Effector memory CD4-positive, alpha-beta T cell (primary cell): ENCODE measurements around the gene CEP44.

Experiments
- DNase-seq, 3 donors: peaks; one replicate each; pipeline ENCODE4 v3.0.0-alpha.2; 2020
- H3K27ac ChIP-seq: 2 replicates; pipeline ENCODE4 v1.7.0; 2013; ENCODE audit warnings: mild to moderate bottlenecking, low read length, moderate library complexity; ENCODE audit not compliant: insufficient read depth, poor library complexity, severe bottlenecking
- H3K27me3 ChIP-seq: replicated peaks from 2 replicates; pipeline ENCODE4 v1.7.0; 2013; ENCODE audit warnings: mild to moderate bottlenecking, low read length; ENCODE audit not compliant: insufficient read depth, control insufficient read depth, poor library complexity, severe bottlenecking
- H3K36me3 ChIP-seq: 2 replicates; pipeline ENCODE4 v1.7.0; 2013; ENCODE audit warnings: mild to moderate bottlenecking, low read length, moderate library complexity; ENCODE audit not compliant: control insufficient read depth, insufficient read depth
- H3K4me1 ChIP-seq: 2 replicates; pipeline ENCODE4 v1.7.0; 2013; ENCODE audit warnings: low read length, mild to moderate bottlenecking; ENCODE audit not compliant: control insufficient read depth, insufficient read depth, poor library complexity, severe bottlenecking
- H3K4me3 ChIP-seq: 2 replicates; pipeline ENCODE4 v1.7.0; 2013; ENCODE audit warnings: low read length, low read depth, mild to moderate bottlenecking; ENCODE audit not compliant: insufficient read depth, poor library complexity, severe bottlenecking
- H3K9me3 ChIP-seq: 2 replicates; pipeline ENCODE4 v1.7.0; 2013; ENCODE audit warnings: mild to moderate bottlenecking, low read length, moderate library complexity; ENCODE audit not compliant: control insufficient read depth
- total RNA-seq, 3 donors: gene quantifications; one replicate each; lab custom pipeline; 2026; lab: John Stamatoyannopoulos, UW

The CEP44 gene
- total RNA-seq: 19.4 to 30.2 (median 25.6) reads per million in 3 donors

DNA sequence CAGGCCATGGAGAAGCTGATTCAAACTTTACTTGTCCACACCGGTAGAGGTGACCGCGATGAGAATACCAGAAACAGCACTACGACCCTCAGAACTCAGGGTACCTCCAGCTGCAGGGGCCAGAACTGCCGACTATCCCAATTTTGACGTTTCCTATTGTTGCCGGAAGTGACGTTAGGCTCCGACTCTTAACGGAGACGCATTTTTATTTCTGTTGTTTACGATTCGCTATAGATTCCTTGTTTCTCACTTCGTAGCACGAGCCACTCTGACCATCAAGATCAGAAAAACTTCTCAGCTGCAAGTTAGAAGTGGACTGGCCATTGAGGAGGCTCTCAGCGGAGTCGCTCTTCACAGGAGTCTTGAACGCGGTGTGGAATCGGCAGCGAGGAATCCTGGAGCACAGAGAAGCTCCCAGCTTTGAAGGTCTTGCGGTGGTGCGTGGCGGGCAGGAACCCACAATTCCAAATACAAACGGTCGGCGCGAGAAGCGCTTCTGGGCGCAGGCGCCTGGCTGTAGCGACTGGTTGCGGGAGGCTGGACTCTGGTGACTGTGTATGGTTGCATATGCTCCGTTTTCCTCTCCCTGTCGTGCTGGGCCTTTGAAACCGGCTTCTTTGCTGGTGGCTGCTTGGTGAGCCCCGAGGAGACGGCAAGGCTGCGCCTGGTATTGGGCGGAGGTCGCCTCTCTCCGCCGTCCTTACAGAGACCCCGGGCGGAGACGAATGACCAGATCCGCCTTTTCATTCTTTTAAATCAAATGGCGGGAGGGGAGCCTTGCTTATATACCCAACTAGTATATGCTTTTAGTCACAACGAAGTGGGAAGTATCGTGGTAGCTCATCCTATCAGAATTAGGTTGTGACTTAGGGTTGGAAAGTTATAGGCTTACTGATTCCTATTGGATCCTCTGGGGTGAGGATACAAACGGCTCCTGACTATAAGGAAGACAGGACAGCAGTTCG, at the start of gene CEP44, which contains the start of gene FBXO8:
Gene CEP44, plus strand, starts transcription at position 405 of the 965 bp plus-strand sequence. CDS start 15,211 bp downstream, outside the sequence.
Gene FBXO8, minus strand, starts transcription at position 161 of the 965 bp plus-strand sequence. CDS start 20,575 bp downstream, outside the sequence.
- Histone ChIP-seq H3K4me1 (peaks cover 17% of the 10 kb centered on the region), H3K4me3 (peak within 1 kb of the TSS; percentile 92), H3K9me3 (no peaks in the 10 kb centered on the region), H3K27ac (peak within 1 kb of the TSS; percentile 96), H3K27me3 (no peaks in the 10 kb centered on the region), H3K36me3 (no peaks in the 10 kb centered on the region)
- peak; percentile 53 to 63 (median 59) for DNase-seq

DNA sequence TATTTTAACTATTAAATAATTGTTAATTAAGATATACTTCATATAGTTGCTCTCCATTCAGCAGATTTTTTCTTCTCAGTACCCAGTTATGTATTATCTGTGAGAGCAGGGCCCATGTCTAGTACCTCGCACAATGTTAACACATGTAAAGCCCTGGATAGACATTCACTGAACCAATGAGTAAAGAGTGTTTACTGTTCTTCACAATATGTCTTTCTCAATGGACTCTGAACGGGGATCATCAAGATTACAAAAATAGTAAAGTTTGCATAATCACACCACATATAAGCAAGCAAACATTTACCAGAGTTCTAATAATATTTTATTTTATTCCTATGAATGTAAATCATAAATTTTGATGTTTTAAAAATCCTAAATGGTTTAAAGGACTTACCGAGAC, 47.4 kb upstream of the CEP44 start:
- Histone ChIP-seq H3K36me3 (peaks cover 19% of the 10 kb centered on the region), H3K4me1 (no peaks in the 10 kb centered on the region)

GRCh38 chr4:174241162-174241561, 42.5 kb upstream of the CEP44 start:
- no peaks in the 10 kb centered on the region for H3K27me3 ChIP-seq
- no peak overlapping the region for H3K27ac ChIP-seq
- peaks cover 19% of the 10 kb centered on the region for H3K36me3 ChIP-seq
- no peaks in the 10 kb centered on the region for H3K4me1 ChIP-seq
- DNase-seq: no peak
- no peaks in the 10 kb centered on the region for H3K9me3 ChIP-seq
- no peak overlapping the region for H3K4me3 ChIP-seq

More for the DNA sequence above, 47.4 kb upstream of the CEP44 start:
- no peak overlapping the region for H3K4me3 ChIP-seq
- no peaks in the 10 kb centered on the region for H3K27me3 ChIP-seq
- no peak for DNase-seq
- no peaks in the 10 kb centered on the region for H3K9me3 ChIP-seq
- no peak overlapping the region for H3K27ac ChIP-seq

GRCh38 chr4:174244441-174244840, 39.3 kb upstream of the CEP44 start:
- H3K4me1 ChIP-seq: no peaks in the 10 kb centered on the region
- no peaks in the 10 kb centered on the region for H3K27me3 ChIP-seq
- DNase-seq: no peak
- no peaks in the 10 kb centered on the region for H3K9me3 ChIP-seq
- no peak overlapping the region for H3K4me3 ChIP-seq
- H3K36me3 ChIP-seq: no peaks in the 10 kb centered on the region
- no peak overlapping the region for H3K27ac ChIP-seq

DNA sequence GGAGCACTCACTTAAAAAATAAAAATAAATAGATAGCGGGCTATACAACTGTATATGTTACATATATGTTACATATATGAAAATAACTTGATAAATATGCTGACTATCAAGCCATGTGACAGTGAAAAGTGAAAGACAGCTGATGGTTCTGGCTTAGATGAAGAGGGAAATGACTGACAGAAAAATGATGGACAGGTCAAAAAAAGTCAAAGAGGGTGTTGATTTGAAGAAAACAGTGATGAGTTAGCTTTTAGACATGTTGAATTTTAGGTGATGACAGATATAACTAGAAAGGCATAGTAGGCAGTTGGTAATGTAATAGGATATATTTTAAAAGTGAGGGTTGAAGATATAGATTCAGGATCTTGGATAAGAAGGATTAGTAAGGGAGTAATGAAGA, 38.0 kb upstream of the CEP44 start:
- Histone ChIP-seq H3K4me1 (no peaks in the 10 kb centered on the region), H3K36me3 (no peaks in the 10 kb centered on the region), H3K4me3 (no peak overlapping the region), H3K9me3 (no peaks in the 10 kb centered on the region), H3K27me3 (no peaks in the 10 kb centered on the region), H3K27ac (no peak overlapping the region)
- DNase-seq: no peak

DNA sequence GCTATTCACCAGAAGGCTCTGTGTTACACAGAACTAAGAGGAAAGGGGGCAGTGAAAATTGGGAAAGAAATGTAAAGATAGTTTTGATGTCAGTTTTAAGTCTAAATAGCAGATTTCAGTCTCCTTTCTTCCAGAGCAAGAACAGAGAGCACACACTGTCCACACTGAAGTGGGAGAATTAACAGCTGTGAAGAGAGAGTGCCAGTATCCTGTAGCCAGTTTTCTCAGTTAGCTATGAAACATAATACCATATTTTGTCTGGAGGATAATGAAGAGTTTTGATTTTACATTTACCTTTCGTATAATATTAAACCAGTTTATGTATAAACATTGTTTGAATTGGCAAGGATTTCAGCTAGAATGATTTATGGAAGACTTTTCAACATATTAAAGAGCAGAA, 35.3 kb upstream of the CEP44 start:
- Histone ChIP-seq H3K27ac (no peak overlapping the region), H3K9me3 (no peaks in the 10 kb centered on the region), H3K4me3 (no peak overlapping the region), H3K4me1 (no peaks in the 10 kb centered on the region), H3K27me3 (no peaks in the 10 kb centered on the region), H3K36me3 (no peaks in the 10 kb centered on the region)
- no peak for DNase-seq

GRCh38 chr4:174252412-174252811, 31.3 kb upstream of the CEP44 start:
- Histone ChIP-seq H3K4me1 (no peaks in the 10 kb centered on the region), H3K27me3 (no peaks in the 10 kb centered on the region), H3K4me3 (no peak overlapping the region), H3K27ac (no peak overlapping the region), H3K36me3 (no peaks in the 10 kb centered on the region), H3K9me3 (no peaks in the 10 kb centered on the region)
- no peak for DNase-seq

GRCh38 chr4:174254613-174255012, 29.1 kb upstream of the CEP44 start:
- no peak overlapping the region for H3K27ac ChIP-seq
- H3K4me3 ChIP-seq: no peak overlapping the region
- H3K36me3 ChIP-seq: no peaks in the 10 kb centered on the region

GRCh38 chr4:174255374-174255773, 28.3 kb upstream of the CEP44 start:
- no peaks in the 10 kb centered on the region for H3K36me3 ChIP-seq
- no peak for DNase-seq

More at GRCh38 chr4:174254613-174255012, 29.1 kb upstream of the CEP44 start:
- H3K9me3 ChIP-seq: no peaks in the 10 kb centered on the region
- no peaks in the 10 kb centered on the region for H3K27me3 ChIP-seq
- DNase-seq: no peak
- no peaks in the 10 kb centered on the region for H3K4me1 ChIP-seq

GRCh38 chr4:174255786-174256185, 27.9 kb upstream of the CEP44 start:
- Histone ChIP-seq H3K27me3 (no peaks in the 10 kb centered on the region), H3K36me3 (no peaks in the 10 kb centered on the region), H3K9me3 (no peaks in the 10 kb centered on the region), H3K4me3 (no peak overlapping the region), H3K27ac (no peak overlapping the region), H3K4me1 (no peaks in the 10 kb centered on the region)
- DNase-seq: no peak

More at GRCh38 chr4:174255374-174255773, 28.3 kb upstream of the CEP44 start:
- Histone ChIP-seq H3K4me3 (no peak overlapping the region), H3K27me3 (no peaks in the 10 kb centered on the region), H3K9me3 (no peaks in the 10 kb centered on the region), H3K4me1 (no peaks in the 10 kb centered on the region), H3K27ac (no peak overlapping the region)
